BLaER1 treated with 17β-estradiol and CSF1 and Interleukin-3, amounts not matched to agents 10 nM and 100 nM (cell line): ENCODE measurements around the gene LMNTD2.
A peak's percentile ranks its signal among the peaks of the same experiment; 100 is the strongest.

ENCODE experiments used
- H3K27ac ChIP-seq, 11 experiments: shearing (Covaris generic); formaldehyde crosslinking; 2 replicates each; pipeline ENCODE4 v1.8.1; 2022
- H3K27me3 ChIP-seq, 11 experiments: shearing (Covaris generic); formaldehyde crosslinking; 2 replicates each; pipeline ENCODE4 v1.8.1; 2022
- H3K36me3 ChIP-seq, 11 experiments: shearing (Covaris generic); formaldehyde crosslinking; 2 replicates each; pipeline ENCODE4 v1.8.1; 2022
- H3K4me1 ChIP-seq, 10 experiments: shearing (Covaris generic); formaldehyde crosslinking; 2 replicates each; pipeline ENCODE4 v1.8.1; 2022
- H3K4me2 ChIP-seq, 11 experiments: shearing (Covaris generic); formaldehyde crosslinking; 2 replicates each; pipeline ENCODE4 v1.8.1; 2022
- H3K4me3 ChIP-seq, 10 experiments: shearing (Covaris generic); formaldehyde crosslinking; 2 replicates each; pipeline ENCODE4 v1.8.1; 2022
- H3K9ac ChIP-seq, 11 experiments: shearing (Covaris generic); formaldehyde crosslinking; 2 replicates each; pipeline ENCODE4 v1.8.1; 2022
- H3K9me3 ChIP-seq, 11 experiments: shearing (Covaris generic); formaldehyde crosslinking; replicated peaks in 1 of 11; 2 replicates each; pipeline ENCODE4 v1.8.1; 2022
- H4K20me1 ChIP-seq, 11 experiments: shearing (Covaris generic); formaldehyde crosslinking; 2 replicates each; pipeline ENCODE4 v1.8.1; 2022
- Cebpa-rat ChIP-seq, 11 experiments: shearing (Covaris generic); IDR thresholded peaks; 2 replicates each; pipeline ENCODE4 v1.8.1; 2022

The LMNTD2 gene

DNA sequence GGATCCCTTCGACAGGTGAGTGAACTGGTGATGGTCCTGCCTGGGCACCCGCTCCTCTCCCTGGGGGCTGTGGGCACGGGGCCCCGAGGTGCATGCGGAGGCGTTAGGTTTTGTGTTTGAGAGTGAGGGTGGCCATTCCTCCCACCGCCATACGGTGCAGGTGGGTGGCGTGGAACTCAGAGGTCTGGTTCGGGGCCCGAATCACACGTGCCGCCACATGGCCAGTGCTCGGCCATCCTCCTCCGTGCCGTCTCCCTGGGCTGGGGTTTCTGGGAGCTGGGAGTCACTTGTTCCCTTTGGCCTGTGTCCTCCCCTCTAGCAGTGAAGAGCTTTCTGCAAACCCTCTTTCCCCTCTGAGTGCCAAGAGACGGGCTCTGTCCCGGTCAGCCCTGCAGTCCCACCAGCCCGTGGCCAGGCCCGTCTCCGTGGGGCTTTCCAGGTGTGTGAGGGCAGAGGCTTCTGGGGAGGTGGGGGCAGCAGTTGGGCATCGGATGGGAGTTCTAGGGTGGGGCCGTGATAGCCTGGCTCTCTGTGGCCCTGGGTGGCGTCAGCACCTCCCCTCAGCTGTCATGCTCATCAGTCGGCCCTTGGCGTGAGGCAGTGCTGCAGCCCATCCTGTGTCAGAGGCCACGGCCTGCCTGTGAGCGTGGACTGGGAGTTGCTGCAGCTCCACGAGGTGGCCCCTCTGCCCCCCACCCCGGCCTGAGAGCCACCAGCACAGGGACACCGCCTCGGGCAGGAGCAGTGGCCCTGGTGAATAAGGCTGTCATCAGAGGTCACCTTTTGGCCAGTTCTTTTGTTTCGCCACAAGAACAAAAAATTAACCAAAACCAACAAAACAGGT lies 45.0 kb upstream of the LMNTD2 start:
- H3K4me3 ChIP-seq: no peak overlapping the region
- H3K27ac ChIP-seq: no peak overlapping the region
- no peaks in the 10 kb centered on the region for H3K27me3 ChIP-seq
- peaks cover 98 to 100% (median 99%) of the 10 kb centered on the region in 11 experiments for H3K36me3 ChIP-seq
- H3K4me2 ChIP-seq: no peak overlapping the region
- H3K4me1 ChIP-seq: peaks cover 7 to 15% (median 11%) of the 10 kb centered on the region in 10 experiments; a peak in 15 of 20 replicates
- no peak for TF ChIP-seq Cebpa-rat (IDR thresholded peaks at IDR 0.05)
- H4K20me1 ChIP-seq: peaks cover 31 to 100% (median 93%) of the 10 kb centered on the region in 11 experiments; a peak in 21 of 22 replicates
- no peaks in the 10 kb centered on the region for H3K9me3 ChIP-seq
- H3K9ac ChIP-seq: no peak overlapping the region

GRCh38 chr11:603154-603553 lies 42.6 kb upstream of the LMNTD2 start:
- H3K27me3 ChIP-seq: no peaks in the 10 kb centered on the region
- H3K4me1 ChIP-seq: peaks cover 1 to 7% (median 3%) of the 10 kb centered on the region in 10 experiments; a peak in 14 of 20 replicates
- H3K27ac ChIP-seq: no peak overlapping the region
- TF ChIP-seq Cebpa-rat (IDR thresholded peaks at IDR 0.05): no peak
- H3K4me3 ChIP-seq: no peak overlapping the region
- H3K9ac ChIP-seq: no peak overlapping the region
- peaks cover 98 to 100% (median 99%) of the 10 kb centered on the region in 11 experiments for H3K36me3 ChIP-seq
- H3K4me2 ChIP-seq: no peak overlapping the region
- H4K20me1 ChIP-seq: peaks cover 31 to 100% (median 91%) of the 10 kb centered on the region in 11 experiments; a peak in 21 of 22 replicates
- no peaks in the 10 kb centered on the region for H3K9me3 ChIP-seq

- Histone ChIP-seq H3K9ac (0 out of 22 replicates have a peak overlapping the region, but pooled peaks of 2 of the 11 experiments have one; percentile 7 to 13), H3K4me2 (no peak overlapping the region), H3K27ac (no peak overlapping the region), H3K36me3 (peaks cover 96 to 100% (median 98%) of the 10 kb centered on the region in 11 experiments), H3K27me3 (no peaks in the 10 kb centered on the region), H3K4me1 (no peaks in the 10 kb centered on the region), H4K20me1 (peaks cover 37 to 99% (median 89%) of the 10 kb centered on the region in 11 experiments; a peak in 21 of 22 replicates), H3K9me3 (no peaks in the 10 kb centered on the region), H3K4me3 (no peak overlapping the region)
- no peak for TF ChIP-seq Cebpa-rat (IDR thresholded peaks at IDR 0.05)
These were observed 41.2 kb upstream of the LMNTD2 start for GRCh38 chr11:601573-602245.

- TF ChIP-seq Cebpa-rat (IDR thresholded peaks at IDR 0.05): no peak
- Histone ChIP-seq H3K4me2 (no peak overlapping the region), H3K9me3 (no peaks in the 10 kb centered on the region), H3K27ac (no peak overlapping the region), H3K27me3 (no peaks in the 10 kb centered on the region), H3K36me3 (peaks cover 96 to 100% (median 98%) of the 10 kb centered on the region in 11 experiments), H3K9ac (no peak overlapping the region), H4K20me1 (peaks cover 60 to 99% (median 93%) of the 10 kb centered on the region in 11 experiments; a peak in 21 of 22 replicates), H3K4me3 (no peak overlapping the region), H3K4me1 (no peaks in the 10 kb centered on the region)
These were observed 37.6 kb upstream of the LMNTD2 start for GRCh38 chr11:598005-598680.

GRCh38 chr11:597166-597725 lies 36.7 kb upstream of the LMNTD2 start:
- no peak overlapping the region for H3K9ac ChIP-seq
- no peaks in the 10 kb centered on the region for H3K4me1 ChIP-seq
- H3K4me3 ChIP-seq: no peak overlapping the region
- H3K4me2 ChIP-seq: no peak overlapping the region
- H3K27me3 ChIP-seq: no peaks in the 10 kb centered on the region
- peaks cover 96 to 100% (median 98%) of the 10 kb centered on the region in 11 experiments for H3K36me3 ChIP-seq
- no peaks in the 10 kb centered on the region for H3K9me3 ChIP-seq
- no peak overlapping the region for H3K27ac ChIP-seq
- peaks cover 60 to 99% (median 93%) of the 10 kb centered on the region in 11 experiments; a peak in 21 of 22 replicates for H4K20me1 ChIP-seq
- TF ChIP-seq Cebpa-rat (IDR thresholded peaks at IDR 0.05): no peak

GRCh38 chr11:596374-596773 lies 35.8 kb upstream of the LMNTD2 start:
- H3K4me2 ChIP-seq: no peak overlapping the region
- H3K9me3 ChIP-seq: no peaks in the 10 kb centered on the region
- H3K4me1 ChIP-seq: no peaks in the 10 kb centered on the region
- TF ChIP-seq Cebpa-rat (IDR thresholded peaks at IDR 0.05): no peak
- H4K20me1 ChIP-seq: peaks cover 56 to 99% (median 90%) of the 10 kb centered on the region in 11 experiments; a peak in 21 of 22 replicates
- no peak overlapping the region for H3K4me3 ChIP-seq
- H3K36me3 ChIP-seq: peaks cover 95 to 100% (median 97%) of the 10 kb centered on the region in 11 experiments
- no peak overlapping the region; a peak in 1 of 22 replicates for H3K9ac ChIP-seq
- 0 out of 22 replicates have a peak overlapping the region, but pooled peaks of 1 of the 11 experiments have one; percentile 6 for H3K27ac ChIP-seq
- H3K27me3 ChIP-seq: no peaks in the 10 kb centered on the region

- Histone ChIP-seq H3K4me1 (no peaks in the 10 kb centered on the region), H3K27me3 (no peaks in the 10 kb centered on the region), H3K36me3 (peaks cover 96 to 100% (median 97%) of the 10 kb centered on the region in 11 experiments), H4K20me1 (peaks cover 66 to 100% (median 94%) of the 10 kb centered on the region in 11 experiments; a peak in 21 of 22 replicates), H3K4me2 (no peak overlapping the region), H3K4me3 (no peak overlapping the region), H3K9ac (peak overlapping the region in 4 of 11 experiments; percentile 9 to 40 (median 20); a peak in 1 of 22 replicates), H3K9me3 (no peaks in the 10 kb centered on the region), H3K27ac (no peak overlapping the region)
- no peak for TF ChIP-seq Cebpa-rat (IDR thresholded peaks at IDR 0.05)
These were observed 34.9 kb upstream of the LMNTD2 start for GRCh38 chr11:595400-595799.

DNA sequence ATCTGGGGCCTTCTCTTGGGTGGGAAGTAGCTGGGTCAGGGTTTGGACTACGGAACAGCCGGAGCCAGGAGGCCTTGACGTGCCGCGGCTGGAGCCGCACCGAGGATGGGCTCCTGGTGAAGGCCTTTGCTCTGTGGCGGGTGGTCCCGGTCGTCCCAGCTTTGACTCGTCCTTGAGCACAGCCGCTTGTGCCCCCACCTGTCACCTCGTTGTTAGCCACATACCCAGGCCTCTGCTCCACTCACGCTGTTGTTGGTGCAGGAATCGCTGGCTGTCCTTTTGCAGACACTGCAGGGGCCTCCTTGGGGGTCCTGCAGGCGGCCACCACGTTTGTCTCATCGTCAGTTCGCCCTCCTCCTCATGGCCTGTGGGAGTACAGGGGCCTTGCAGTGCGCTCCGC lies 32.8 kb upstream of the LMNTD2 start:
- Histone ChIP-seq H3K4me2 (no peak overlapping the region), H3K4me1 (peaks cover 0 to 7% (median 0%) of the 10 kb centered on the region in 10 experiments; a peak in 7 of 20 replicates), H3K27me3 (no peaks in the 10 kb centered on the region), H3K9me3 (no peaks in the 10 kb centered on the region), H3K27ac (no peak overlapping the region), H3K36me3 (peaks cover 96 to 100% (median 97%) of the 10 kb centered on the region in 11 experiments), H3K9ac (no peak overlapping the region), H4K20me1 (peaks cover 72 to 100% (median 94%) of the 10 kb centered on the region in 11 experiments), H3K4me3 (no peak overlapping the region)
- no peak for TF ChIP-seq Cebpa-rat (IDR thresholded peaks at IDR 0.05)
